Measurements from ENCODE around the gene OR10P1.

- TF ChIP-seq POLR2A (IDR thresholded peaks at IDR 0.05): no peak
- TF ChIP-seq CTCF (IDR thresholded peaks at IDR 0.05): no peak
- no peak for TF ChIP-seq POLR2AphosphoS5 (IDR thresholded peaks at IDR 0.05; ENCODE audit: insufficient read depth in 1 of 2, low read depth in 1 of 2)
These were observed 24.0 kb upstream of the OR10P1 start for GRCh38 chr12:55612646-55613045.

Measured in vagina (tissue), 2 donors.